Breast epithelium (tissue), 3 donors: ENCODE results near the gene ABLIM2.

Experiments
- POLR2A ChIP-seq: fragments of 450-650 bp; IDR thresholded peaks from one replicate; pipeline ENCODE4 v1.6.1; 2016; ENCODE audit warnings: antibody characterized with exemption, mild to moderate bottlenecking, moderate library complexity
- POLR2AphosphoS5 ChIP-seq, 3 donors: sonication (generic); formaldehyde crosslinking; IDR thresholded peaks; one replicate each; pipeline ENCODE4 v1.6.1; 2017; ENCODE audit warnings: antibody characterized with exemption in 3 of 3

GRCh38 chr4:7985891-7986441, 172.6 kb downstream of the ABLIM2 start:
- TF ChIP-seq POLR2AphosphoS5 (IDR thresholded peaks at IDR 0.05) = no peak
- no peak for TF ChIP-seq POLR2A
